Colon (tissue), 2 donors: Measurements from ENCODE around the gene RCOR1.
"Not testable (repeated sequence)": the region's sequence is repeated elsewhere in the genome, so short reads cannot be mapped to it uniquely, and the experiment has no call there.

Experiments
- FAIRE-seq: peaks from 2 replicates; lab custom pipeline; 2012; peaks lifted over from hg19 to GRCh38; lab: Jason Lieb, UNC
- donor health status: control.
- donor health status: control.

RCOR1 gene

GRCh38 chr14:102629808-102630350 lies 37.4 kb downstream of the RCOR1 start:
- no peak for FAIRE-seq

GRCh38 chr14:102630405-102630804 lies 38.0 kb downstream of the RCOR1 start:
- FAIRE-seq, result no peak

GRCh38 chr14:102630881-102631280 lies 38.4 kb downstream of the RCOR1 start:
- no peak for FAIRE-seq

DNA sequence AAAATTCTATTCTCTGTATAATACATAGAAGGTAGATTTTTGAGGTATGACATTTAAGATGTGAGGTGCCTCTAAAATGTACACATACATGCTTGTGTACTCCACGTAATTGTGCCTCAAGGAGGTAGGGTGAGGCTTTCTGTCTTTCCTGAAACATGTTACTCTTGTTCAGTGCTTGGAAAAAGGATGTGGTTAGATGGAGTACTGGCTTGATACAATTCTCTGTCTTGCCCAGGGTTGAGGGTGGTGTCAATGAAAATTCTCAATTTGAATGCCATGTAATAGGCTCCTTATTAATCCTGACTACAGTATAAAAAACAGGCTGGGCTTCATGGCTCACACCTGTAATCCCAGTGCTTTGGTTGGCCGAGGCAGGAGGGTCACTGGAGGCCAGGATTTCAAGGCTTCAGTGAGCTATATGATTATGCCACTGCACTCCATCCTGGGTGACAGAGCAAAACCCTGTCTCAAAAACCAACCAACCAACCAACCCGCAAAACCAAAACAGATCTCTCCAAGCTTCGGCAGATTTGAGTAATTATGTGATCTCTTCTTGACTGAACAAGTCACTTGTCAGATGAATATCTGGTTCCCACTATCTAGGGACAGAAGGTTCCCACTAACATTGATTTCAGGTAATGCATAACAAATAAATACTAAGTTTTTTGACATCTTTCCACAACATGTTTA lies 41.6 kb downstream of the RCOR1 start:
- FAIRE-seq, result no peak

- FAIRE-seq, result not testable (repeated sequence)
These were observed 47.2 kb downstream of the RCOR1 start for GRCh38 chr14:102639611-102640010.

DNA sequence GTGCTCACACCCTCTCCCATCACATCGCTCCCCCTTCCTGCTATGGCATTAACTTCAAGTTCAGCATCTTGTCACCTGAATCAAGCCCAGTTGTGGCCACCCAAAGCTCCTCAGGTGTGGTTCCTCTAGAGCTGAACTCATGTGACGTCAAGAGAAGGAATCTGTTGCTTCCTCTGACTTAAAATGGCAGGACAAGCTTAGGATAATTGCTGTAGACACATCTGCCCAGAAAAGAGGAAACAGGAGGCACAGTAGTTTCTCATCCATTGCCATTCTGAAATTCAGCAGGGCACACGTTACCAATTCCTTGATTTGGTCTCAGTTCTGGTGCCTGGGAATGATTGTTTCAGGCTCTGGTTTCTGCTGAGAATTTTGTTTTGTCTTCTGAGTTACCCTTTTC lies 52.1 kb downstream of the RCOR1 start:
- FAIRE-seq, result no peak

GRCh38 chr14:102645746-102646440 lies 53.4 kb downstream of the RCOR1 start:
- FAIRE-seq, result no peak

GRCh38 chr14:102646615-102647014 lies 54.2 kb downstream of the RCOR1 start:
- no peak for FAIRE-seq

DNA sequence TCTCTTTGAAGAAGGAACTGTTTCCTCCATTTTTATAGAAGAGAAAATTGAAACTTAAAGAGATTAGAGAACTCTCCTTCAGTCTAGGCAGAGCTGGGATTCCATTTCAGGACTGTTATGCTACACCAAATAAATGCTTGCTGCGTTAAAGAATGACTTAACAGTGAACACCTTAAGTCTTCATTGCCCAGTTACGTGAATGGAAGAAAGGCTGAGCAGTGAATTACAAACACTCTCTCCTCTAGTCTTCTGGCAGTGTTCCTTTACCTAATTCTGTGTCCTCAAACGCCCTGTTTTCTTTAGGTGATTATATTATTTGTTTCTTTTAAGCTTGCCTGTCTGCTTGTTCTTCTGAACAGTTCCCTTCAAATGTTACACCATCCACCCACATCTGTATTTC lies 59.7 kb downstream of the RCOR1 start:
- no peak for FAIRE-seq

- no peak for FAIRE-seq
These were observed 61.8 kb downstream of the RCOR1 start for GRCh38 chr14:102654298-102654697.

GRCh38 chr14:102655137-102655536 lies 62.7 kb downstream of the RCOR1 start:
- FAIRE-seq, result no peak

- no peak for FAIRE-seq
These were observed 67.3 kb downstream of the RCOR1 start for GRCh38 chr14:102659797-102660196.

DNA sequence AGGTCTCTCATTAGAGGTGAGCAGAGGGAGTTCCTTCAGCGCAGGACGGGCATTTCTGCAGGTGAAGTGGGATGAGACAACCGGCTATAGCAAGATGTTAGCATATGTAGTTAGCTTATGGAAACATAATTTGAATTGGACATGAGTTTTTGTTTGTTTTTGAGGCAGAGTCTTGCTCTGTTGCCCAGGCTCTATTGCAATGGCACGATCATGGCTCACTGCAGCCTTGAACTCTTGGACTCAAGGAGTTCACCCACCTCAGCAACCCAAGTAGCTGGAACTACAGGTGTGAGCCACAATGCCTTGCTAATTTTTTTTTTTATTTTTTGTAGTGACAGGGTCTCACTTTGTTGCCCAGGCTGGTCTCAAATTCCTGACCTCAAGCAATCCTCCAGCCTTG lies 69.2 kb downstream of the RCOR1 start:
- no peak for FAIRE-seq

DNA sequence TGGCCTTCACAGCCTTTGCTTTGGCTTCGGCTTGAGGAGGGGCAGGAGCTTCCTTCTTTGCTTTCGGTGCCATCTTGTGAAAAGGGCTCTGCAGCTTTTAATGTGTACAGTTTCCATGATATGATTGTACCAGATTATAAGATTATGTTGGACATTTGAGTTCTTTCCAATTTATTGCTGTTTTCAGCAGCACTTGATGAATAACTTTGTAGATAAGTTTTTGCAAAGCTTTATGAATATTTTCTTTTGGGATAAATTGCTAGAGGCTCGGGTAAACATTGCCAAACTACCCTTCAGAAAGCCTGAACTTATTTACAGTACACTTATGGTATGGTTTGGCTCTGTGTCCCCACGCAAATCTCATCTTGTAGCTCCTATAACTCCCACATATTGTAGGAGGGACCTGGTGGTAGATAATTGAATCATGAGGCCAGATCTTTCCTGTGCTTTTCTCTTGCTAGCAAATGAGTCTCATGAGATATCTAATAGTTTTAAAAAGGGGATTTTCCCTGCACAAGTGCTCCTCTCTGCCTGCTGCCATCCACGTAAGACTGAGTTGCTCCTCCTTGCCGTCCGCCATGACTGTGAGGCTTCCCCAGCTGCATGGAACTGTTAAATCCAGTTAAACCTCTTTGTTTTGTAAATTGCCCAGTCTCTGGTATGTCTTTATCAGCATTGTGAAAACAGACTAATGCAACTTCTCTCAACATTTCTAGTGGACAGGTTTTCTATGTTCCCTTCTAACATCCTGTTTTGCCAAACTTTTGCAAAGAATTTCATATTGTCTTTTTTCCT lies 70.4 kb downstream of the RCOR1 start:
- FAIRE-seq, result no peak

DNA sequence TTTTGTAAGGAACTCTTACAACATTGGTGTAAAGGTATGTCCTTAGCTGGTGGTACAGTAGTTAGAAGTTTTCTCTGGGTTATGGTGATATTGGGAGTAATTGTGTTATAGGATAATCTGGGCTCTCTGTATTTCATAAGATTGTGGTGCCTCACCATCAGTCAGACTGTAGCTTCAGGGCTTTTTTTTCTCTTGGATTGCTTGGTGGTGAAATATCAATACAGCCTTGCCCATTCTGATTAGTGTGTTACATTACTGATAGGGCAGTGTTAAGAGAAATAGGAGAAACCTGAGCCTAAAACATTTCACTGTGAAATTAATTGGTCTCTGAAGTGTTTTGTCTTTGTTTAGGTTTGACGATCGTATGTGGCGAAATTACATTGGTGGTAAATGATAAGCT lies 71.0 kb downstream of the RCOR1 start:
- FAIRE-seq, result no peak

- no peak for FAIRE-seq
These were observed 73.2 kb downstream of the RCOR1 start for GRCh38 chr14:102665621-102666020.

- no peak for FAIRE-seq
These were observed 74.2 kb downstream of the RCOR1 start for GRCh38 chr14:102666635-102667034.

DNA sequence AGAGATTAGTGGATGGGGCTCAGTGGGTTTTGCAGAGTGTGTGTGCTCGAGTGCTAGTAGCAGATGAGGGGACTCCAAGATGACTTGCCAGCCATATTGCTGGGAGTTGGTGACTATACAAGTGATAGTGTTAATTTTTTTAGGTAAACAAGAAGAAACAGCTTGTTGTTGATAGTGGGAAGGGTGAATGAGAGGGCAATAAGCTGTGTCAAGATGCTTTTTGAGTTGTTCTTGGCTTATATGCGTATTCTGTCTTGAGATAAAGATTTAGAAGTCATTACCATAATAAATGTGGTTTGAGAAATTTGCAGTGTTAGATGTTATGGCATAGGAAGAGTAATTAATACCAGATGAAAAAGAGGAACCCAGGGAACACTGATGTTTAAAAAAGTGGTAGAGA lies 75.3 kb downstream of the RCOR1 start:
- no peak for FAIRE-seq

GRCh38 chr14:102668291-102668873 lies 75.9 kb downstream of the RCOR1 start:
- no peak for FAIRE-seq

- FAIRE-seq, result no peak
These were observed 79.0 kb downstream of the RCOR1 start for GRCh38 chr14:102671410-102671809.

GRCh38 chr14:102672410-102672960 lies 80.0 kb downstream of the RCOR1 start:
- FAIRE-seq, result no peak

- no peak for FAIRE-seq
These were observed 82.9 kb downstream of the RCOR1 start for GRCh38 chr14:102675396-102675795.
